Activated CD4-positive, CD25-positive, alpha-beta regulatory T cell treated with anti-CD3 and anti-CD28 coated beads, Interleukin-2, amount 50 U/mL, for 16 hours (primary cell): ENCODE data around the gene LBR.
"Not testable (repeated sequence)": the region's sequence is repeated elsewhere in the genome, so short reads cannot be mapped to it uniquely, and the experiment has no call there.

Experiments
- DNase-seq: peaks from one replicate; pipeline ENCODE4 v3.0.0-alpha.2; 2020; ENCODE audit warnings: low read depth, low spot score

Gene LBR

GRCh38 chr1:225423518-225423855 lies 4.4 kb downstream of the LBR start:
- no peak for DNase-seq

- DNase-seq = no peak
Observed at GRCh38 chr1:225422795-225423517, 4.9 kb downstream of the LBR start.

DNA sequence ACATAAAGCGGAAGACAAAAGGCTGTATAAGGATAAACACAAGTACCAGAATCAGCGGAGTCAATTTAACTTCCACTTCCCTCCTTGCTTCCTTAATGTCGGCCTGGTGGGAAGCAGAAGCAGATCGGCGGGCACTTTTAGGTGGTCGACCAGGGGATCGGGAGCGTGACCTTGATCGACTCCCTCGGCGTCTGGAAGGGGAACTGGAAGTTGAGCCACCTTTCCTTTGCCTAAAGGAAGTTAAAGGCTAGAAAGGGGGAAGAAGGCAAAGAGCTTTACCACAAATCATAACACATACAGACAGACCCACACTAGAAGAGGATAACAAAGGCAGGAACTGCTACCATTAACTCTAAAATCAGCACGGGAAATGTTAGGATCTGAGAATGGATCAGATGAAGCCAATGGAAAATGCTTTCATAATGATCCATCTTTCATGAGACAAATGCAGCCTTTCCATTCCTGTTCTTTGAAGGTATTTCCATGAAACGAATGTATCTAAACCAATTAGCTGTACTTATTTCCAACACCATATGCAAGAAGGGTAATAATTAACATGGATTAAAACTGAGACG lies 5.7 kb downstream of the LBR start:
- no peak for DNase-seq

DNA sequence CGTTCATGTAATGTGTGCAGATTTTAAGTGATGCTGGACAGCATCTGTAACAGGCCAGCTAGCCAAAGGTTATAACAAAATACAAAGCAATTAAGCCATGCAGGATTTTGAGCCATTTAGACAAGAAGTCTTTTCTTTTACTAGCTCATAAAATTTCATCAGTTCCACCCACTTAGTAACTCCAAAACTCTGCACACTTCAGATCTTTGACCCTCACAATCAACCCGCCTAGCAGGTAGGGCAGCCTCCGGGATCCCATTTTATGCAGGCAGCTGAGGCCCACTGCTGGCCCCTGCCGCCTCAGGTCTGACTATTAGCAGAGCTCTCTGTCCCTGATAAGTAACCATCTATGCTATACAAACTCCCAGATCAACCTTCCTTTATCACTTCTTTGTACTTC lies 9.2 kb downstream of the LBR start:
- no peak for DNase-seq

GRCh38 chr1:225418059-225418458 lies 9.8 kb downstream of the LBR start:
- DNase-seq = no peak

GRCh38 chr1:225415967-225416745 lies 11.7 kb downstream of the LBR start:
- DNase-seq = no peak

GRCh38 chr1:225415307-225415706 lies 12.5 kb downstream of the LBR start:
- no peak for DNase-seq

GRCh38 chr1:225413708-225414375 lies 14.0 kb downstream of the LBR start:
- DNase-seq = no peak

GRCh38 chr1:225412803-225413351 lies 15.0 kb downstream of the LBR start:
- DNase-seq = no peak

GRCh38 chr1:225412321-225412720 lies 15.5 kb downstream of the LBR start:
- no peak for DNase-seq

- DNase-seq = no peak
Observed at GRCh38 chr1:225410036-225410435, 17.8 kb downstream of the LBR start.

DNA sequence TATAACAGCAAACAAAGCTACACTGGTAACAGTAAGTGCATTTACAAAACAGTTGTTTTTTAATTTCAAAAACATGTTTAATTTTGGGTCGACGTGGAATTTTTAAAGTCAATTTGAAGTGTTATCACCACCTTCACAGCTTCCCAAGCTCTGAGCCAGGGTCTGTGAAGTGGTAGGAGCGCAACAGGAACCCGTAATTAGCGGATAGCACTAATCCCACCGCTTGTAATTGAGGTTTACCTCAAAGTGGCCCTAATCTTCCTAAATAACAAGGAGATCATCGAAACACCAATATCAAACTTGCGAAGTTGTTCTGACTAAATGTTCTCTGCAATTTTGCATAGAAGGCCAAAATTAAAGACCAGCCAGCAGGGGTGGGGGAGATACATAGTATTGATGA lies 18.8 kb downstream of the LBR start:
- no peak for DNase-seq

- no peak for DNase-seq
Observed at GRCh38 chr1:225408249-225408648, 19.6 kb downstream of the LBR start.

- no peak for DNase-seq
Observed at GRCh38 chr1:225407755-225408154, 20.1 kb downstream of the LBR start.

DNA sequence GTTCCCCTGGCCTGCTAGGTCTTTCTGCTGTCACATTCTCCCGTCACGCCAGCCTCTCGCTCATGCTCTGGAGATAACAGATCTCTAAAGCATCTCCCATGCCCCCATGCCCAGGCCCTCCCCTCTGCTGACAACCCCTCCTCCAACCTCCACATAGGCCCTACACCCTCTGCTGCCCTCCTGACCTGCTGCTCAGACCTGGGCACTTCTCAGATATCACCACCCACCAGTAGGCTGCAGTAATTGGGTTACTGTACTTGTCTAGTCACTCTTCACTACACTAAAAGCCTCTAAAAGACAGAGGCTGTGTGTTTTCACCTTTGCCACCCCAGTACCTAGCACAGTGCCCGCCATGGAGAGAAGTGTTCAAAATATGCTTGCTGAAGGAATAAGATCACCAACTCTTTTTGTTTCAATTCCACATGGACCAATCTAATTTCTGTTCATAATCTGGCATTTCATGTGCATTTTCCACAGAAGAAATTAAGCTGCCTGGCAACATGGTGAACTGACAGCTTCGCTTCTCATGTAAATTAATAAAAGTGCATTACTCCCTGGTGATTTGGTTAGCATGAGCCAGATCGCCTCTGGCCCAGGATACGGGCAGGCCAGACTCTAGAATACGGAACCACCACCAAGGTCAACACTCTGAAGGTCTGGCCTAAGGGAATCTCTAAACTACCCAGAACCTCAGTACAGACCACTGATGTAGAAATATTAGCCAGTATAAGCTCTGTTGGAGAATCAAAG lies 20.7 kb downstream of the LBR start:
- DNase-seq = no peak

- DNase-seq = no peak
Observed at GRCh38 chr1:225400968-225401367, 26.9 kb downstream of the LBR start.

DNA sequence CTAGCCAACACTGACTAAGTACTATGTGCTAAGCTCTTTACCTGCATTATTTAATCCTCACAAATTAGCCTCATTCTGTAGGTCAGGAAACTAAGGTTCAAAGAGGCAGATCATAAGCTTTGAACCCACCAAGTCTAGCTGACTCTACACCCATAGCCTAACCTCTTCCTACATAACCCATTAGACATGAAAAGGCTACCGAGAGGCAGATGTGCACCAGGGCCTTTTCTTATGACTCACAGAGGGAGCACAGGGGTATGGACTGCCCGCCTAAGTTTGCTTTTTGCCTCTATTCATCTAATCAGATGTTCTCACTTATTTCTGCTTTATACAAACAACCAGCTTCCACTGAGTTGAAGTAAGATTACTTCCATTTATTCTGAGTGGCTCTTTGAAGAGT lies 31.5 kb downstream of the LBR start:
- DNase-seq = no peak

DNA sequence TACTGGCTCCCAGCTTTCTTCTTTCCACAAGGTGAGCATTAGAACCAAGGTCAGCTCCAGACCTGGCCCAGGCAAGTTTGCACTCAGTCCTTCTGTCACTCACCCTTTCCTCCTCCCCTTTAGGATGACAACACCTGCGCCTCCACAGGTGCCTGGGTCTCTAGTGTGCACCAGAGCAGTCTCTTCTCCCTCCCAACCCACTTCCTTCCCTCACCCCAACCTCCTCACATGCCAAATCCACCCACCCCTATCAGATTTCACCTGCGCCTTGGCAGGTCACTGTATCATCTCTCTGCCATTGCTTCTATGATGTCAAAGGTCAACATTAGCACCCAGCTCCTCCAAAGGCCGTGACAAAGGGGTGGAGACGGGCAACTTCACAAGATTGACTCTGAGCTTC lies 38.0 kb downstream of the LBR start:
- no peak for DNase-seq

- DNase-seq = no peak
Observed at GRCh38 chr1:225388372-225388771, 39.5 kb downstream of the LBR start.

DNA sequence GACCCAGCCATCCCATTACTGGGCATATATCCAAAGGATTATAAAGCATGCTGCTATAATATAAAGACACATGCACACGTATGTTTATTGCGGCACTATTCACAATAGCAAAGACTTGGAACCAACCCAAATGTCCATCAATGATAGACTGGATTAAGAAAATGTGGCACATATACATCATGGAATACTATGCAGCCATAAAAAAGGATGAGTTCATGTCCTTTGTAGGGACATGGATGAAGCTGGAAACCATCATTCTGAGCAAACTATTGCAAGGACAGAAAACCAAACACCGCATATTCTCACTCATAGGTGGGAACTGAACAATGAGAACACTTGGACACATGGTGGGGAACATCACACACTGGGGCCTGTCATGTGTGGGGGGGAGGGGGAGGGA lies 41.0 kb downstream of the LBR start:
- not testable (repeated sequence) for DNase-seq

- no peak for DNase-seq
Observed at GRCh38 chr1:225380691-225381090, 47.1 kb downstream of the LBR start.
